ENCODE results near the gene ALDOA. TPM values are rescaled to one million over a fixed set of nuclear protein-coding genes. Genes with fewer than 3 reads are reported as not detected.

Gene ALDOA
- total RNA-seq, 1 donor from 2014 or later = 640 TPM

- no peak for DNase-seq (ENCODE audit: low read depth, low spot score)
- TF ChIP-seq CTCF (conservative IDR thresholded peaks at IDR 0.05) = no peak
- H3K4me3 Mint-ChIP-seq = peak overlapping the region; percentile 95
- H3K27ac Mint-ChIP-seq (ENCODE audit: unreplicated experiment) = no peak overlapping the region
- H3K4me1 Mint-ChIP-seq = peaks cover 38% of the 10 kb centered on the region
- H3K9me3 Mint-ChIP-seq = no peaks in the 10 kb centered on the region
- peaks cover 2% of the 10 kb centered on the region for H3K27me3 Mint-ChIP-seq (ENCODE audit: low read depth)
- H3K36me3 Mint-ChIP-seq (ENCODE audit: low read depth) = no peaks in the 10 kb centered on the region
Measured at GRCh38 chr16:30053376-30054015, 12.1 kb upstream of the ALDOA start.

- no peak for DNase-seq (ENCODE audit: low read depth, low spot score)
- Mint-ChIP-seq H3K4me3 (peak overlapping the region; percentile 92), H3K36me3 (ENCODE audit: low read depth) (no peaks in the 10 kb centered on the region), H3K27ac (ENCODE audit: unreplicated experiment) (peak overlapping the region; percentile 27), H3K4me1 (peaks cover 33% of the 10 kb centered on the region), H3K27me3 (ENCODE audit: low read depth) (peaks cover 2% of the 10 kb centered on the region), H3K9me3 (no peaks in the 10 kb centered on the region)
- TF ChIP-seq CTCF (conservative IDR thresholded peaks at IDR 0.05) = no peak
Measured at GRCh38 chr16:30054451-30054850, 11.1 kb upstream of the ALDOA start.

GRCh38 chr16:30054959-30055553 is 10.5 kb upstream of the ALDOA start:
- Mint-ChIP-seq H3K4me3 (peak overlapping the region; percentile 92), H3K36me3 (ENCODE audit: low read depth) (no peaks in the 10 kb centered on the region), H3K27me3 (ENCODE audit: low read depth) (peaks cover 2% of the 10 kb centered on the region), H3K27ac (ENCODE audit: unreplicated experiment) (no peak overlapping the region), H3K9me3 (no peaks in the 10 kb centered on the region), H3K4me1 (peaks cover 33% of the 10 kb centered on the region)
- peak; percentile 55 for TF ChIP-seq CTCF (conservative IDR thresholded peaks at IDR 0.05)
- no peak for DNase-seq (ENCODE audit: low read depth, low spot score)

- H3K27me3 Mint-ChIP-seq (ENCODE audit: low read depth) = no peaks in the 10 kb centered on the region
- no peak for DNase-seq (ENCODE audit: low read depth, low spot score)
- H3K36me3 Mint-ChIP-seq (ENCODE audit: low read depth) = no peaks in the 10 kb centered on the region
- H3K27ac Mint-ChIP-seq (ENCODE audit: unreplicated experiment) = no peak overlapping the region
- no peaks in the 10 kb centered on the region for H3K9me3 Mint-ChIP-seq
- H3K4me1 Mint-ChIP-seq = peaks cover 17% of the 10 kb centered on the region
- no peak for TF ChIP-seq CTCF (conservative IDR thresholded peaks at IDR 0.05)
- H3K4me3 Mint-ChIP-seq = peak overlapping the region; percentile 21
Measured at GRCh38 chr16:30060346-30060745, 5.2 kb upstream of the ALDOA start.

GRCh38 chr16:30060836-30061554 is 4.6 kb upstream of the ALDOA start:
- Mint-ChIP-seq H3K4me1 (peaks cover 19% of the 10 kb centered on the region), H3K36me3 (ENCODE audit: low read depth) (no peaks in the 10 kb centered on the region), H3K27ac (ENCODE audit: unreplicated experiment) (no peak overlapping the region), H3K4me3 (peak overlapping the region; percentile 21), H3K9me3 (no peaks in the 10 kb centered on the region), H3K27me3 (ENCODE audit: low read depth) (no peaks in the 10 kb centered on the region)
- no peak for TF ChIP-seq CTCF (conservative IDR thresholded peaks at IDR 0.05)
- DNase-seq (ENCODE audit: low read depth, low spot score) = no peak

Measured in neural crest cell (in vitro differentiated cells).